LHCN-M2 (cell line): ENCODE data around the gene ITIH1. TPM values are rescaled to one million over a fixed set of nuclear protein-coding genes. Genes with fewer than 3 reads are reported as not detected.

Experiments used
- DNase-seq: peaks from one replicate; pipeline ENCODE4 v3.0.0-alpha.2; 2012; ENCODE audit warnings: low read depth
- total RNA-seq: library from RNA; depleted of rRNA; stranded (reverse); fragments of >200 nt; gene quantifications from 2 replicates; pipeline ENCODE4 v1.2.3, GENCODE V29; 2014

ITIH1 gene
- total RNA-seq, 1 experiment from 2014 or later, result not detected

DNA sequence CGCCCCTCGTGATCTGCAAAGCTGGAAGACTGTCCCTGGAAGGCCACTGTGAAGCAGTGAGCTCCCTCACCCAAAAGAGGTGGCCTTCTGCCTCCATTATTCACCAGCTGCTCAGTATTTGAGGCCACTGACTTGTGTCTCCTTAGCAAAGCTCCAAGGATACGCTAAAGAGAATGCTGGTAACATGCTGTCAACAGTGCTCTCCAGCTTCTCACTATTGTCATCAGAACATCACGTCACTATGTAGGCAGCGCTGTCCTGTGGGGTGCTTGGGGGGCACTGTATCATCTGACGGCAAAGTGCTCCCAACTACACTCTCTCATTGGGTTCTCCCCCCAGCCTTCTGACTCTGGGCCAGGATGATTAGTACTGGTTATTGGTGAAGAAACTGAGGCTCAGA is 38.8 kb downstream of the ITIH1 start:
- DNase-seq, result no peak

DNA sequence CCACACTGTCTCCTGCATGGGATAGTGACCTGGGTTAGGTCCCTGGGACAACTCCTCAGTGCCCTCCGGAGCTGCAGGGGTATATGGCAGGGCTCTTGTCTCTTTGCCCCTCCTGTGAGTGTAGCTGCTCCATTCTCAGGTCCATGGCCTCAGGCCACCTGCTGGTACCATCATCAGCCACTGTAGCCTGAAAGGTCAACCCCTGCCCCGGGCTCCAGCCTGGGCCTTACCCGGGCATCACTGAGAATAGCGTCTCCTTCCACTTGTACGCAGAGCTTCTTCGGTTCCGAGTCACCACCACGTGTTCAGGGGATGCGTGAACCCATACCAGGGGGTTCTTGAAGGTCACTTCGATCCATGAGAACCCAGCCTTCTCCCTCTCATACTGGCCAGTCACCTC is 39.3 kb downstream of the ITIH1 start:
- DNase-seq, result no peak

DNA sequence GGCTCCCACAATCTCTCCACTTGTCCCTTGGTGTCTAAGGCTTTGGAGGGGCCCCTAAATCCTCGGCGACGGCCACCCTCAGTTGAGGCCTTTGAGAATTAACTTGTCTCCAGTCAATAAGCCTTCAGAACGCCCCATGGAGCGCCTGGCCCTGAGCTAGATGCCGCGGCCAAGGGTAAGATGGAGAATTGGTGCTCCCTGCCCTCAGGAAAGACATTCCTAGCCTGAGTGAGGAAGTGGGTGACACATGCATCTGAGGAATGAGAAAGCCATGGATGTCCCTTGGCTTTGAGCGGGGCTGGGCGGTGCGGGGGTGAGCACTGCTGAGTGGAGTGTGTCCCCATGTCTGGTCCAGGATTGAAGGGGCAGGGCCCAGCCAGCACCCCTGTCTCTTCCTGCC is 39.8 kb downstream of the ITIH1 start:
- no peak for DNase-seq

DNA sequence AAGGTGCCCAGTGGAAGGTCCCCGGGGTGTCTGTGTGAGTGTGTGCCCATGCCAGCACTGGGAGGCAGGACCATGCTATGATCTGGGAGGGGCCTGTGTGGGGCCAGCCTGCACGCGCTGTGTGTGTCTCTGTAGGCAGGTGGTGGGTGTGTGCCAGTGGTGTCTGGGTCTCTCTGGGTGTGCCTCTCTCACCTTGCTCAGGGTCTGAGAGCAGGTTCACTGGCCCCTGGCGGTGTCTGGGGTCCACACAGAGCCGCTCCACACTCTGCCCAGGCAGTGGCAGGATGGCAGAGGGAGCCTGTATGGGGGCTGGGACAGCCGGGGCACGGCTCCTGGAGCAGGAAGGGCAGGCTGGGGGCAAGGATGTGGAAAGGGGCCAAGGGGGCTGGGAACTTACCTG is 40.5 kb downstream of the ITIH1 start:
- no peak for DNase-seq

DNA sequence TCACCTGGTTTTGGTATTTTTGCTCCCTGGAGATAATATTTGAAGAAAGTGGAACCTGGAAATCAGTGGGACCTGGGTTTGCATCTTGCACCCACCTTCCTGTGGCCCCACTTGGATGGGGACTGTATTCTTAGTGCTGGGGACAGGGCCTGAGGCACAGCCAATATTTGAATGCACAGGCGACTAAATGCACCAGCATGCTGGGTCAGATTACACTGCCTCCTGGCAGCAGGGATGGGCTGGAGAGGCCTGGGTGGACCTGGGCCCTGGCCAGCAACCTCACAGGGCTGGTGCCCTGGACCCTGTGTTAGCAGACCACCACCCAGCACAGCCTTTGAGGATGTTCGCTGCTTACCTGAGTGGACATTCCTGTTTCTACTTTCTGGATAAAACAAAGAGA is 42.5 kb downstream of the ITIH1 start:
- DNase-seq, result no peak

DNA sequence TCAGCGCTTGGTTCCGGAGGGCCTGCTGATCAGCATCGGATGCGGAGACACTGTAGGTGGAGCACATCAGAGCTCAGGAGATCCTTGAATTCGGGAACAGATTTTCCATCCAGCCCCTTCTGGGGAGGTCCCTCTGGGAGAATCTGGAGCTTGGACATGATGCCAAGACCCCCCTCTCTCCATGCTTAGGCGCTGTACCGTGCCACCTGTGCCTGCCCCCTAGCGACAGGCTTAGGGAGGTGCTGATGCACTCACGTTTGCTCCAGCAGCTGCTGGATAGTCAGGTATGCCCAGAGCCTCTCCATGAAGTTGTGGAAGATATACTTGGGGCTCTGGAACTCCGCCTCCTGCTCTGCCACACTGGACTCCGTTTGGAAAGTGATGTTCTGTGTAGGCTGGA is 43.3 kb downstream of the ITIH1 start:
- peak; percentile 21 for DNase-seq

DNA sequence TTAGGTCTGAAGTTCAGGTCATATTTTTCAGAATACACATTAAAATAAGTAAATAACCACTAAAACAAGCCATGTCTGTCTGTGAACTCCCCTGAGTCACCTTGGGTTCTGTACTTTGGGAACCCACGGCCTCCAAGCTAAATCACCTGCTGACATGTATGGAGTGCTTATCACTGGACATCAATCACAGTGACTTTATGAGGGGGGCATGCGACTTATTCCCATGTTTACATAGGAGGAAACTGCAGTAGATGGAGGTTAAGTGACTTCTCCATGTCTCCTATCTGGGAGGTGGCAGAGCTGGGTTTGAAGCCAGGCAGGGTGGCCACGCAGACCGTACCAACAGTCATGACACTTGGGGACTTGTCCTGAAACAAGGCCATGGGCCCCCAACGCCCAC is 45.0 kb downstream of the ITIH1 start:
- no peak for DNase-seq

DNA sequence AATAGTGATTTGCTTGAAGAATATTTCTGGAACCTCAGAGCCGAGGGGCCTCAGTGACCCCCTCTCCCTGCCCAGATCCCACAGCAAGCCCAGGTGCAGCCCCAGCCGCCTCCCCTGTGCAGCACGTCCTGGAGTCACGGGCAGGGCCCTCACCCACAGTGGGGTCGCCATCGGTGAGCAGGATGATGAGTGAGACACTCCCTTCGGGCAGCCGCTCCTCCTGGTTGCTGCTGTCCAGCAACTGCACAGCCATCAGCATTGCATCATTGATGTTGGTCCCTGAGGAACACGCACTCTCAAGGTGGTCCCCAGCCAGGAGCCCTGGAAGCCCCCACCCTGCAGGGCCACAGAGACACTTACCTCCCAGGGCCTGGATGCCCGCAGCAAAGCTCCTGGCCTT is 46.6 kb downstream of the ITIH1 start:
- DNase-seq, result no peak

DNA sequence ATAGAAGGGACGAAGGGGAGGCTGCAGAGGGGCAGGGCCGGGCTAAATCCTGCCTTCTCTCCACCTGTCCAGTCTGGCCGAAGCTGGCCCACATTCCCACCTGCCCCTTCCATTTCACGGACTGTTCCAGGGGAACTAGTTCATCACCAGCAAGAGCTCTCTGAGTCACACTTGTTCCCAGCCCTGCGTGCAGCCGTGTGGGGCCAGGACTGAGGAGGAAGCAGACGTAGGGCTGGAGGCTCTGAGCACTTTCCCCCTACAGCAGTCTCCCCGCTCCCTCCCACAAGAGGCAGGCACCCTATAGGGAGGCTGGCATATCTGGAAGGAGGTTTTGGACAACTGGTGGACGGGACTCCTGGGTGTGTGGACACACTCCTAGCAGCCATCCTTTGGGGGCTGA is 50.0 kb downstream of the ITIH1 start:
- peak; percentile 49 for DNase-seq

DNA sequence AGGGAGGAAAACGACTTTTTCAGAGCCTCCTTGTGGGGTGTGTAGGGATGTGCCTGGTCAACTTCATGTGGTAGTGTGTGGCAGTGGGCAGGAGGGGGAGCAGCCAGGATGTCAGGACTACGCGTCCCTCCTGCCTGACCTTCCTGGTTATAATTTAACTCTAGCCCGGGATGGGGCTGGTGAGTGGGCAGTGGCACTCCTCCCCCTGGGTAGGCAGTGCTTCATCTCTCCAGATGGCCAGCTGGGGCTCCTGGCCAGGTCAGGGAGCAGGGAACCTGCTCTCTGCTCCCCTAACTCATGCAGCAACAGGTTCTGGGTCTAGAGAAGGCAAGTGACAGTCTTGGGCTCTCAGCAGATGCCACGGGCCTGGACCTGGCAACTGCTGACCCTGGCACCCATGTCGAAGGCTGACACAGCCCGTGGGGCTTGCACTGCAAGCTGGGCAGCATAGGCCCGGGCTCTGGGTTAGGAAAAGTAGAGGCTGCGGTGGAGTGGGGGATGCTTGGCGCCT is 50.5 kb downstream of the ITIH1 start:
- peak; percentile 15 for DNase-seq

DNA sequence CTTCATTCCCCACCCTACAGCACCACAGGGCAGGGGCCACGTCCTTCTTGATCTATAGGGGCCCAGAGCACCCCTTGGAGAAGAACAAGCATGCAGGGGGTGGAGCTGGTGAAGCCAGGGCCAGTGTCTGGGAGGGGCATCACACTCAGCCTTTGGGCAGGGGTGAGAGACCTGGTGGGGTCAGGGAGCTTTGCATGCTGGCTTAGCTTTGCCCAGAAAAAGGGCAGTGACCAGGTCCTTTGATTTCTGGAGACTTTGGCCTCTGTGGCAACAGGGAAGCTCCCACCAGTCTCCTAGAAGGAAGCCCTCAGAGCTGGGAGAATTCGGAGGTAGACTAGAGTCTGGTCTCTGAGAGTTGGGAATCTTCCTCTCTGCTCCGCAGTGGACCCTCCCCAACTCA is 52.1 kb downstream of the ITIH1 start:
- DNase-seq, result no peak

DNA sequence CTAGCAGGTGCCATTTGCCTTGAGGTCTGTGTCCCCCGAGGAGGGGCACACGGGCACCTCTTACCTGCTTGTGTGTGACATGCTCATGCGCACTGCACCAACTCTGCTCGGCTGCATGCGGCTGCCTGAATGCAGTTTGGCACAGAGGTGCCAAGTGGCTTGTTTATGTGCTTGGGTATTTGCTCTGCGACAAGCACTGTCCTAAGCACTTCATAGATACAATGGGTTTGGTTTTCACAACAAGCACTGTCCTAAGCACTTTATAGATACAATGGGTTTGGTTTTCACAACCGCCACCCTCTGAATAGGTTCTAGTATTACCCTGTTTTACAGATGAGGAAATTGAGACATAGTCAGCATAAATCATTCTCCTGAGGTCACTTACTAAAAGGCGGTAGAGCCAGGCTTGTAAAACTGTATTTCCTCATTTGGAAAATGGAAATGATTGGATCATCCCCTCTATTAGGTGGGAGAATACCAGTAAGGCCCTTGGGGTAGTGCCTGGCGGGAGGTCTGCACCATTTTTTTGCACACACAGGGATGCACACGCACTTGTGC is 52.6 kb downstream of the ITIH1 start:
- DNase-seq, result no peak

DNA sequence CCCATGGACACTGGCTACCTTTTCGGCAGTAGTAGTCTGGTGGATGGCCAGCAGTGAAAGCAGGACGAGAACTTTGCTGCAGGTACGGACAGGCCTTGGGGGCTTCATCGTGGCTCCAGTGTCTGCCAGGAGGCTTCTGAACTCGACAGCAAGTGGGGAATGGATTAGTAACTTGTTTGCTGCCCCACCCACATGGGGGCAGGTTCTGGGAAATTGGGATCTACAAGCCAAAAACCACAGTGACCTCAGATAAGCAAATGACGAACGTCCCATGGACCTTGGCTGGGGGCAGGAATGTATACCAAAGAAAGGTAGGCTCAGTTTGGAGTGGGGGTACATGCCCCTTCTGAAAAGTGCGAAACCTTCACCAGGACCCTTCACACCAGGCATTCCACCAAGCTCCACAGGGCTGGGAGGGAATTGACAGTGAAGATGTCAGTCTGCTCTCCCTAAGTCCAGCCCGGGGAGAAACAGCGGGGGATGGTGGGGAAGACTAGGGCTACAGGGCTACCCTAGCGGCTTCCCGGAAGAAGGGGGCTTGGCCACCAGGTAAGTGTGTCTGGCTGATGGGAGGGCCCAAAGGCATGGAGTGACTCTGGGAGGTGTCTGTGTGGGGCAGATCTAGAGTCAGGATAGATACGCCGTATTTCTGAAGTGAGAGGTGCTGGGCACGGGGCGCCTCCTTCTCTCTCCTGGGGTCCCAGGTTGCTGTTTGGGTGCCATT is 53.3 kb downstream of the ITIH1 start, which contains the start of gene ITIH4:
ITIH4 (minus strand) TSS at position 138 of the 724 bp plus-strand sequence; CDS start at position 108, 30 bp downstream.
- no peak for DNase-seq

DNA sequence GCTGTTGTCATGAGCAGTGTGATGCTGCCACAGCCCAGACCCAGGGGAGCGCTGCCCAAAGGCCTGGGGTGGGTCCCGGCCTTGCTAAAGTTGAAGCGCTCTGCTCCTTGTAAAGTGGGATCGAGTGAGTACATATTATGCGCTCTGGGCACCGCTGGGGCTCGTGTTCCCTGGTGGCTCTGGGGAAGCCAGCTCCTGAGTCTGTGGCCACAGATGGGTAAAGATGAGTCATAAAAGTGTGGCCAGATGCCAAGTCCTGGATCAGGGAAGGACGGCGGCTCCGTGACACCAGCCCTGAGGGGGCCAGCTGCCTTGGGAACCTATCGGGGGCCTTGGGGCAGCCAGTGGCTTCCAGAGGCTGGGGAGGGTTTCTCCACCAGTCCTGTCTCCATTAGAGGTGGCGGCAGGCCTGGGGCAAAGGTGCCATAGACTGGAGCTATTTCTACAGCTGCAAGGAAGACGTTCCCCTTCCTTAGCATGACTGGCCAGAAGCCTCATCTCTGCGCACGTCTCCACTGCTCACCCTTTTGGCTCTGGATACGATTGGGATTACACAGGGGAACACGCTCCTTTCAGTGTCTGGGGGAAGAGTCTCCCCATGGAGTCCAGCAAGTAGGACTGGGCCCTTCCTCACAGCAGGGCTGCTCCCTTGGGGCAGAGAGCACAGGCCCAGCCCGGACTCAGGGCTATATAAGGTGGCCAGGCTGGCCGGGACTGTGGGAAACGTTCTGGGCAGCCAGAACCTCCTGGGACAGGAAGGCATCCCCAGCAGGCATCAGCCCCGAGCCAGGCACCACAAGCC is 54.3 kb downstream of the ITIH1 start:
- DNase-seq, result peak; percentile 89

DNA sequence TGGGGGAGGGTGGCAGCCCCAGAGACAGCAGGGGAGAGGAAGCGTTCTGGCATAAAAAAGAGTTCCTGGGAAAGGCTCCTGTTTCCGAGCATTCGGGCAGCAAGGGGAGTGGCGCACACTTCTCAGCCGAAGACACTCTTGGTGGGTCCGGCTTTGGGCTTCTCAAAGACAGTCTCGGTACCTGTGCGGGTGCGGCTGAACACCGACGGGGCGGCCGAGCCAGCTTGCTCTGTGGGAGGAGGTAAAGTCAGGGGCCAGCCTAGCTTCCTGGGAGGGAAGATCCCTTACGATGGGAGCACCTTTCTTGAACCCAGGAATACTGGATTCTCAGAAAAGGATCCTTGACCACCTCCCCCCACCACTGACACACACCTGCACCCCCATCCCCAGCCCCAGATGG is 55.8 kb downstream of the ITIH1 start:
- no peak for DNase-seq

DNA sequence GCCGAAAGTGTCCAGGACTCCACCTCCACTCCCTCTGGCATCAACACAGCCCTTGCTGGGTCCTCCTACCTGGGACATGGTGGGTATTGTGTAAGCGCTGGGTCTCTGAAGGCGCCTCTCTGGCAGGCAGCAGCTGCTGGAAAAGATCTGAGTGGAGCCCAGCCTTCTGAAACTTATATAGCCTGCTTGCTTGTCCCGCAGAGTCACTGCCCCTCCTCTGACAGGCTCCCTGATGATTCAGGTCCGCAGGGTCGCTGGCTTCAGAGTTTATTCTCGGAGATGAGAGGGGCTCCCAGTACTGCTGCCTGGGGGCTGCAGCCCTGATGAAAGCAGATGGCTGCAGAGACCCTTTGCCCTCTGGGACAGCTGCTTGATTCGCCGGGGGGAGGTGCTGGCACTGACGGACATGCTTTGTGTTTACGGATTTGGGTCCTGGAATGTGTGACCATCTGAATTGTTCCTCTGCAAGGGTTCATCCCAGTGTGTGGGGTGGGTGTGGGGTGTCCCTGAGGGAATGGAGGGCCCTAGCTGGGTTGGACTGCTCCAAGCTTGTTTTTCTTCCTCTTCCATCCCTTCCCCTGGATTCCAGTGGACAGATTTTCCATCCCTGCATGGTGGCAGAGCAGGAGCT is 57.6 kb downstream of the ITIH1 start, which contains the start of gene MUSTN1:
MUSTN1 (minus strand) TSS at position 149 of the 631 bp plus-strand sequence; CDS start at position 78, 71 bp downstream.
- DNase-seq, result peak; percentile 77

DNA sequence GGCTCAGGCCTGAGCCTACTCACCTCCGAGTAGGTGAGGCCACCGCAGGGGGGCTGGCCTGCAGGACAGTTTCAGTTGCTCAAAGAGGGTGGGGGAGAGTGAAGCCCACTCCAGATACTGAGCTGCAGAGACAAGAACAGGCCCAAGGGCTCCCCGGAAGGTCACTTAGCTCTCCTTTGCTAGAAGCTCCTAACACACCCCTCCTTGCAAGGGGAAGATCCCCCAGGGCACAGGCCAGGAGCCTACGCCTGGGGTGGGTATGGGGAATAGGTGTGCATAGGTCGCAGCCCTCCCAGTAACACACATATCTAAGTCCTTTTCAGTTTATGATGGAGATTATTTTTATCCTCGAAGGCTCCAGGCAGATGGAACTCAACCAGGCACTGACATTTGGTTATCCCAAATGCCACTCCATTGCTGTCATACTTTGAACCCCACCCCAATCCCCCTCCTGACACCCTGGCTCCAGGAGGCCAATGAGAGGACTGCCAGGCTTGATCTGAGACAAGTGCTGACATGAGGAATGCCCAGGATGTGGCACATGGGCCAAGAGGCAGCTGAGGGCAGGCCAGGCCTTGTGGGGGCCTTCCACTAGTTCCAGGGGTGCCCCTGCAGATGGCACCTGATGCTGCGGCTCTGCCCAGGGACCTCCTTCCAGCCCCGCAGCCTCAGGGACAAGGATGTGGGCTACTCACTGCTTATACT is 58.5 kb downstream of the ITIH1 start:
- DNase-seq, result no peak

DNA sequence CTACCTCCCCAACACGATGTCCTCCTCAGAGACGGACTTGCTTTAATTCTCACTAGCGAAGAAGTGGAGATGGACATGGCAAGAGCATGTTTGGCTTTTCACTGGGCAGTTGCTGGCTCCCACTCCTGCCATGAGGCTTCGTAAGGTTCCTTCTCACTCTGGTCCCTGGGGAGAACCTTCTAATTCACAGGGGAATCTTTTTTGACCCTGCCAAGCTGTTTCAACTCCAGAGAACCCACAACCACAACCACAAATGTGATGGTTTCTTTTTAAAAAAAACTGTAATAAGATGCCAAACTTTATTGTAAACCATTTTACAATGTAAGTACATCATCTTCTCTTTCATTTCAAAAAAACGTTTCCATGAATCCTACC is 59.1 kb downstream of the ITIH1 start:
- no peak for DNase-seq

DNA sequence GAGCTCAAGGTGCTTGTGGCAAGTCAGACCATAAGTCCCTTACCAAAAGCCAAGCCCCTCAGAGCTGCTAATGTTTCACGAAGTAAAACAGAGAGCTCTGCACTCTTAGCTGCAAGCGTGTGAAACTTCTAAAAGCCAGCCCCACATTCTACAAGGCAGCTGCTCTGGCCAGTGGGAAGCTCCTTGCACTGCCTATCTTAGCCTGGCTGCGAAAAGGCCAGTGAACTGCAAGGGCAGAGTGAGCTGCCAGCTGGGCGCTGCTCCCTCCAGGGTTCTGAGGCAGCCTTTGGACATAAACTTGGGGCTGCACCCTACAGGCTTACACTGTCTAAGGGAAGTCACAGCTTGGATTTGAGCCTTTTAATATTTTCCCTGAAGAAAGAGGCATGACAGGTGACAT is 59.6 kb downstream of the ITIH1 start:
- no peak for DNase-seq

DNA sequence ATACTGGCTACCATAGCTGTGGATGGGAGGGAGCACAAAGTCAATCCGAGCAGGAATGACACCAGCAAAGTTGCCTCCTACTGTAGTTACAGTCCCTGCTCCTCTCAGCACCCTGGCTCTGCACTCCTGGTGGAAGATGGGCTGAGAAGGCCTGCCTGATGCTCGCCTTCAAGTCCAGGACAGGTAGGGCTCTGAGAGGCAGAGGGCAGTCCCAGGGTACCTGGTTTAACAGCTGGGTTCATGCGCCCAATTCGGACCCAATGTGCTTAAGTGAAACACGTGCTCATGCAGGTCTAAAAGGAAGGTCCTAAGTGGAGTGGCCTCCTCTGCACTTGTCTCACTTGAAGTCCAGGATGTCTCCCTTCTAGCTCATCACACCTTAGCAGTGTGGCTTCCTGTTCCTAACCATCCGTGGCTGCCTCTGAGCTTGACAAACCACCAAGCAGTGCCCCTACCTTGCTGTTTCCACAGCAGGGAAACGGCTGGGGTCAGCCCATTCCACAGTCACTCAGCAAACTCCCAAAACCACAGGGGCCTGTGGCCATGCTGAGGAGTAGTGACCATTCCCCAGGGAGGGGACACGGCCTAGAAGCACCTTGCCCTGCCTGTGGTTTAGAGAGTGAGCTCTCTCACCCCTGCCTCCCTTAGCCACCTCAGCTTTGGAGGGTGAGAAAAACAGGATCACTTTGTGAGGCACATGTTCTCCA is 61.3 kb downstream of the ITIH1 start:
- no peak for DNase-seq

DNA sequence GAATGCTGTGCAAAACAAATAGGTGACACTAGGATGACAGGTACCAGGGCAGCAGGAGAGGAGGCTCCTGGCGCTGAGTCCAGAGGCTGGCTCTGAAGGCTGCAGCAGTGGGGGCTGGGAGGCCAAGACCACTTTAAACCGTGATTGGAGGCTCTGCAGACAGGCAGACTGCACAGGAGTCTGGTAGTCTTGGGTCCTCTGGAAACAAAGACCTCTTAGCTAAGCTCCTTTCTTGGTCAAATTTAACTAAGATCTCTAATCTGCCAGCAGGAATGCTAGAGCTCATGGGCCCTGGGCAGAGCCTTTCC is 61.8 kb downstream of the ITIH1 start:
- no peak for DNase-seq
